VCaP (cell line): ENCODE measurements around the gene SCUBE3.

Source experiments
- H3K27ac ChIP-seq: fragments of 450-650 bp; 2 replicates; pipeline ENCODE4 v1.5.1; 2017
- TF ChIP-seq, protein P1 (sequence below): fragments of 450-650 bp; conservative IDR thresholded peaks from 2 replicates; pipeline ENCODE4 v1.5.1; 2017; ENCODE audit warnings: mild to moderate bottlenecking, moderate library complexity

The SCUBE3 gene

DNA sequence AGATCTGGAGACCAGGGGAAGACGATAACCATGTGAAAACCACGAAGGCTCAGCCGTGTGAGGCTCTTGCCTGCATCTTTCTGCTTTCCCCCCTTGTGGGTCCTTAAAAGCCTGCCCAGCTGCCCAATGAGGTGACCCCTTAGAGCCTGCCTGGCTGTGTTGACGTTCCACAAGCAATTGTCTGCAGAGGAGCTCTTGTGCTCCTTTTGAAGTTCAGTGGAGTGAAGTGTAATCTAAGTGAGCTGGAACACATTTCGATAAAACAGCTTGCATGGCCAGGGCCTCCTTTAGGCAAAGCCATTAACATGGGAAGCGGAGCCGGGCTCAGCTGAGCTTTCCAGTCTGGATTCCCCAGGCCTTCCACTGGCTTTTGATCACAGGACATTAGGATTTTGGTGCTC, 45.3 kb upstream of the SCUBE3 start:
- TF ChIP-seq, protein P1, sequence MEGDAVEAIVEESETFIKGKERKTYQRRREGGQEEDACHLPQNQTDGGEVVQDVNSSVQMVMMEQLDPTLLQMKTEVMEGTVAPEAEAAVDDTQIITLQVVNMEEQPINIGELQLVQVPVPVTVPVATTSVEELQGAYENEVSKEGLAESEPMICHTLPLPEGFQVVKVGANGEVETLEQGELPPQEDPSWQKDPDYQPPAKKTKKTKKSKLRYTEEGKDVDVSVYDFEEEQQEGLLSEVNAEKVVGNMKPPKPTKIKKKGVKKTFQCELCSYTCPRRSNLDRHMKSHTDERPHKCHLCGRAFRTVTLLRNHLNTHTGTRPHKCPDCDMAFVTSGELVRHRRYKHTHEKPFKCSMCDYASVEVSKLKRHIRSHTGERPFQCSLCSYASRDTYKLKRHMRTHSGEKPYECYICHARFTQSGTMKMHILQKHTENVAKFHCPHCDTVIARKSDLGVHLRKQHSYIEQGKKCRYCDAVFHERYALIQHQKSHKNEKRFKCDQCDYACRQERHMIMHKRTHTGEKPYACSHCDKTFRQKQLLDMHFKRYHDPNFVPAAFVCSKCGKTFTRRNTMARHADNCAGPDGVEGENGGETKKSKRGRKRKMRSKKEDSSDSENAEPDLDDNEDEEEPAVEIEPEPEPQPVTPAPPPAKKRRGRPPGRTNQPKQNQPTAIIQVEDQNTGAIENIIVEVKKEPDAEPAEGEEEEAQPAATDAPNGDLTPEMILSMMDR = no peak

DNA sequence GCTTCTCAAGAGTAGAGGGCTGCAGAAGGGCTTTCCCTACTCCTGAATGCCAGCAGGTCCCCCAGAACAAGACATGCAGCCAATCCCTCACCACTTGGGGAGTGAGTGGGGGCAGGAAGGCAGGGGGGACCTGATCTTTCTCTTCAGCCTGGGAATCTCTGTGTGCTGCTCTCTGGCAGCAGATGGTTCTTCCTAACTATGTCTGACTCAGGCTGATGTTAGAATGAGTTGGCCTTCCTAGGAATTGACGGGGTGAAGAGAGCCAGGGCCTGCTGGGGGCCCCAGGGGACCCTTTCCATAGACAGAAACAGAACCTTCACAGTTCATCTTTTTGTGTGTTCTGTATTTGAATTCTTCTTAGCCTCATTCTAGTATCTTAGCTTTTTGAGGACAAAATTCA, 43.6 kb upstream of the SCUBE3 start:
- H3K27ac ChIP-seq = no peak overlapping the region
- TF ChIP-seq, protein P1 = no peak

More for the DNA sequence above, 45.3 kb upstream of the SCUBE3 start:
- no peak overlapping the region for H3K27ac ChIP-seq

DNA sequence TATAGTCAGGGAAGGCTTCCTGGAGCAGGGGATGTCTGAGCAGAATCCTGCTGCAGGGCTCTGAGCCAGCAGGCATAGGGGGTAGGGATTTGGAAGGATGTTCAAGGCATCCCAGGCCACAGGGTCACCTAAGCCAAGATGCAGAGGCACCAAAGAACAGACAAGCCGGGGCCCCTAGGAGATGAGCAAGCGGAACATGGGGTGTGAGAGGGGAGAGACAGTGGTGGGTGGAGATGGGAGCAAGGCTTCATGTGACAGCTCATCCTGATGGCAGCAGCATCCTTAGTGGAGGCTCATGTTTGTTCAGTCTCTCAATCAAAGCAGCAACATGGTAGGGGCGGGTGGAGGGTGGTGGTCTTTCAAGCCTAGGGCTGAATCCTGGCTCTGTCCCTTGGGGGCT, 42.9 kb upstream of the SCUBE3 start:
- TF ChIP-seq, protein P1 = no peak
- no peak overlapping the region for H3K27ac ChIP-seq

DNA sequence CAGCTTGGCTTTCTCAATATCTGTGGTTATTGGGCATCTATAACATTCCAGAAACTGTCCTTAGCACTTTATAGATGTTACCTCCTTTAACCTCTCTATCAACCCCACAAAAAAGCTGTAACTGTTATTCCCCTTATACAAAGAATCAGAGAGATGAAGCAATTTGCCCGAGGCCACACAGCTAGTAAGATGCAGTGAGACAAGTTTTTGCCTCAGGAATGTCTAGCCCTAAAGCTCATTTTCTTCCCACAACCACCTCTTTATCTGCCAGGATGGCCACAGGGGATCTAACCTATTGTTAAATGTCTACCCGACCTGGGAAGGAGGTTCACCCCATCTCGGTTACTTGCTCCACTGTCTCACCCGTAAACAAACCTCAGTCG, 40.7 kb upstream of the SCUBE3 start:
- H3K27ac ChIP-seq = no peak overlapping the region
- TF ChIP-seq, protein P1 = no peak

DNA sequence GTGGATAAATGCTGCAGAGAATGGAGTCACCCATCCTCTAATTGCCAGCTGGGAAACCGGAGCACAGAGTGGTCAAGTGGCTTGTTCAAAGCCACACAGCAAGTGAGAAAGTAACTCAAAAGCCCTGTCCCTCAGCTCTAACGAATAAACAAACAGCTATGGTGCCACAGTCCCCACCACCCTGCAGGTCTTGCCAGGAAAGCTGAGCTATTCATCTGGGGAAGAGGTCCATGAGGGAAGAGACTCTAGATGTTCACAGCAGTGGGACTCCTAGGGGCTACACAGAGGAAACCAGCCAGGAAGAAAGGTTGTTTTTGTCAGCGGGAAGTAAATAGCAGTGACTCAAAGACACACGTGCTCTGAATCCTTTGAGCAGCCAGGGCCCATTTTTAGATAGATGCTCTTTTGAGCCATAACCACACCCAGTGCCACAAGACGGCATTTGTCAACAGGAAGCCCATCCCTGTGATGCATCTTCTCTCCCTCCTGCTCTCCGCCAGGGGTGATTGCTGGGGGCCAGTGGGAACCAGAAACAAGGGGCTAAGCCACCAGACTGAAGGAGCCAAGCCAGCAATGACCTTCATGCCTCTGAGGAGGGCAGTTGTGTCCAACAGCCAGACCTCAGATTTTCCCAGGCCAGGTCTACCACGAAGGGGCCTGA, 40.2 kb upstream of the SCUBE3 start:
- TF ChIP-seq, protein P1 = no peak
- no peak overlapping the region for H3K27ac ChIP-seq

DNA sequence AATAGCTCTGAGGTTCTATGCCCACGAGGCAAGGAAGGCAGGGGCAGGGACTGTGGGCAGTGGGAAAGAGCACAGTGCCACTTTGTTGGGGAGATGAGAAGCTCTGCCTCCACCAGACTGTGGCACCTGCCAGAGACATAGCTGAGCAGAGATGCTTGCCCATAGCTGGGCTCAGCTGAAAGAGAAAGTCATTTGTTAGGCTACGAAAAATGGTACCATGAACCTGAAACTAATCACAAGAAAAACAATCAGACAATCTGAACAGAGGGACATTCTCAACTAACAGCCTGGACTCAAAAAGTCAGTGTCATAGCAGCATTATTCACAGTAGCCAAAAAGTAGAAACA, 39.7 kb upstream of the SCUBE3 start:
- TF ChIP-seq, protein P1 = no peak
- no peak overlapping the region for H3K27ac ChIP-seq

DNA sequence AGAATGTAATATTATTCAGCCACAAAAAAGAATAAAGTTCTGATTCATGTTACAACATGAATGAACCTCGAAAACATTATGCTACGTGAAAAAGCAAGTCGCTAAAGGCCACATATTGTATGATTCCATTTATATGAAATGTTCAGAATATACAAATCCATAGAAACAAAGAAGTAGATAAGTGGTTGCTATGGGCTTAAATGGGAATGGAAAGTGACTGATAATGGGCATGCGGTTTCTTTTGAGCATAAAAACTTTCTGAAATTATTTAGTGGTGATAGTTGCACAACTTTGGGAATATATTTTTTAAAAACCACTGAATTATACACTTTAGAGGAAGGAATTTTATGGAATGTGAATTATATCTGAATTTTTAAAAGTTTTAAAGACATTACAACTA, 39.3 kb upstream of the SCUBE3 start:
- TF ChIP-seq, protein P1 = no peak
- H3K27ac ChIP-seq = no peak overlapping the region
